NCI-H2227 treated with DMSO at 0.1 percent for 48 hours (cell line): Measurements from ENCODE around the gene HFM1.
"Not testable (repeated sequence)": the region's sequence is repeated elsewhere in the genome, so short reads cannot be mapped to it uniquely, and the experiment has no call there.

Experiments
- DNase-seq: peaks from one replicate; lab custom pipeline; 2025; lab: John Stamatoyannopoulos, UW

Gene HFM1

GRCh38 chr1:91404151-91405012 lies at the start of gene HFM1:
Gene HFM1 (minus strand): TSS chr1:91404837. CDS start chr1:91401082, 3,755 bp downstream.
- DNase-seq = peak; percentile 94

DNA sequence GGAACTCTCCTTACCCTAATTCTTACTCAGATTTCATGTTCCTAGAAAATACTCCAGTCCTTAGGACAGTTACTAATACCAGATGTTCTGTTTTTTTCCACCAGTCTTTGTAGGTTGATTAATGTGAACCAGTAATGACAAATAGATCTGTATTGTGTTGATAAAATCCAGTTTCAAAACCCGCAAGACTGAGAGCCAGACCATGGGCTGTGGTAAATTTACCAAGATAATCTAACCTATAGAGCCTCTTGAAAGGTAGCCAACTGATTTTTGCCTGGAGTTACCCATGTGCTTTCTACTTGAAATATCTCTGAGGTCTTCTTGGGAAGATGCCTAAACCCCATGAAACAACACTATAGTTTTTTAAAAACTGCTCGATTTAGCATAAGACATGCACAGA lies 49.5 kb upstream of the HFM1 start:
- no peak for DNase-seq

GRCh38 chr1:91450260-91450659 lies 45.6 kb upstream of the HFM1 start:
- no peak for DNase-seq

- DNase-seq = not testable (repeated sequence)
Measured at GRCh38 chr1:91447782-91448181, 43.1 kb upstream of the HFM1 start.

DNA sequence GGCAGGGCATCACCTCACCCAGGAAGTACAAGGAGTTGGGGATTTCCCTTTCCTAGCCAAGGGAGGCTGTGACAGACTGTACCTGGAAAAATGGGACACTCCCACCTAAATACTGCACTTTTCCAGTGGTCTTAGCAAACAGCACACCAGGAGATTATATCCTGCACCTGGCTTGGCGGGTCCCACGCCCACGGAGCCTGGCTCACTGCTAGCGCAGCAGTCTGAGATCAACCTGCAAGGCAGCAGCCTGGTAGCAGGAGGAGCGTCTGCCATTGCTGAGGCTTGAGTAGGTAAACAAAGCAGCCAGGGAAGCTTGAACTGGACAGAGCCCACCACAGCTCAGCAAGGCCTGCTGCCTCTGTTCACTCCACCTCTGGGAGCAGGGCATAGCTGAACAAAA lies 37.3 kb upstream of the HFM1 start:
- not testable (repeated sequence) for DNase-seq

GRCh38 chr1:91440847-91441246 lies 36.2 kb upstream of the HFM1 start:
- DNase-seq = no peak

DNA sequence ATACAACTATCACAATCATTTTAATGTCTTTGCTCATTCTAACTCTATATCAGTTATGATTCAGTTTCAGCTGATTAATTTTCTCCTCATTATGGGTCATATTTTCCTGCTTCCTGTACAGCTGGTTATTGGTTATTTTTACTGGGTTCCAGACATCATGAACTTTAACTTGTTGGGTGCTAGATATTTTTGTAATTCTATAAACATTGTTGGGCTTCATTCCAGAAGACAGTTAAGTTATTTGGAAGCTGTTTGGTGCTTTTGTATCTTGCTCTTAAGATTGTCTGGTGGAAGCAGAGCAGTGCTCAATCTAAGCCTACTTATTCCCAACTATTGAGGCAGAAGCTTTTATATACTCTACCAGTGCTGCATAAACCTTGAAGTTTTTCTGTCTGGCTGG lies 34.4 kb upstream of the HFM1 start:
- no peak for DNase-seq

GRCh38 chr1:91428182-91428798 lies 23.7 kb upstream of the HFM1 start:
- DNase-seq = peak; percentile 61

- no peak for DNase-seq
Measured at GRCh38 chr1:91427741-91428140, 23.1 kb upstream of the HFM1 start.

DNA sequence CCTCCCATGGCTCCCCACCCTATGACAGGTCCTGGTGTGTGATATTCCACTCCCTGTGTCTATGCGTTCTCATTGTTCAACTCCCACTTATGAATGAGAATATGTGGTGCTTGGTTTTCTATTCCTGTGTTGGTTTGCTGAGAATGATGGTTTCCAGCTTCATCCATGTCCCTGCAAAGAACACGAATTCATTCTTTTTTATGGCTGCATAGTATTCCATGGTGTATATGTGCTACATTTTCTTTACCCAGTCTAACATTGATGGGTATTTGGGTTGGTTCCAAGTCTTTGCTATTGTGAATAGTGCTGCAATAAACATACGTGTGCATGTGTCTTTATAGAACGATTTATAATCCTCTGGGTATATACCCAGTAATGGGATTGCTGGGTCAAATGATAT lies 17.9 kb upstream of the HFM1 start:
- DNase-seq = not testable (repeated sequence)

DNA sequence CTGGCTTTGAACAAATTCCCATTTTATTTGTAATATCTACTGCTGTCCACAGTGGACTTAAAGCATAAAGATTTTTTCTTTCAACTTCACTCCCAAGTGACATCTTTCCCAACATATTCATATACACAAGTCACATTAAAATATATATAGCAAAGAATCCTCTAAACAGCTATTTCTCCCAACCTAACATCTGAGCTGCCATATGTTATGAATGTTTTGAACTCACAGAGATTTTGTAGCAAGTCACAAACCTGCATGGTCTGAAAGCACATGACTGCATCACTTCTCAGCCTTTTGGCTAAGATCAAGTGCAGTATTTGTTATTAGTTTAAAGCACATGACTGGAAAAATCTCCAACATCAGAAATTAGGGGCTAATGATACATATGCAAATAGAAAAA lies 7.7 kb upstream of the HFM1 start:
- no peak for DNase-seq

DNA sequence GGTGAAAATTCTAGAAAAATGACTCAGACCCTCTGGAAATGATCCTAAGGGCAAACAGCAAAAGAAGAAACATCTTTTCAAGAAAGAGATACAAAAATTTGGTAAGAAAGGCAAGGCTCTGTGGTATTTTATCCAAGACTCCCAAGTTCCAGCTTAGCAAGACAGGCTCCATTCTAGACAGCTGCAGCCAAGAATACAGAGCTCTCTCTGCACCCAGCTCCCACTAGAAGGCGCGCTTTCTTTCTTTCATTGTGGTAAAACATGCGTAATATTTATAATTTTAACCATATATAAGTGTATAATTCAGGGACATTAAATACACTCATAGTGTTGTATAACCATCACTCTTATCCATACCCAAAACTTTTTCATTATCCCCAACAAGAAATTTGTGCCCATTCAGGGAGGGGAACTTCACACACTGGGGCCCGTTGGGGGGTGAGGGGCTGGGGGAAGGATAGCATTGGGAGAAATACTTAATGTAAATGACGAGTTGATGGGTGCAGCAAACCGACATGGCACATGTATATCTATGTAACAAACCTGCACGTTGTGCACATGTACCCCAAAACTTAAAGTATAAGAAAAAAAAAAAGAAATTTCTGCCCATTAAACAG lies 2.2 kb upstream of the HFM1 start:
- no peak for DNase-seq

GRCh38 chr1:91402023-91402422 lies 2.6 kb downstream of the HFM1 start:
- DNase-seq = peak; percentile 50

GRCh38 chr1:91400133-91400725 lies 4.4 kb downstream of the HFM1 start:
- DNase-seq = no peak

- DNase-seq = no peak
Measured at GRCh38 chr1:91398291-91398690, 6.3 kb downstream of the HFM1 start.

DNA sequence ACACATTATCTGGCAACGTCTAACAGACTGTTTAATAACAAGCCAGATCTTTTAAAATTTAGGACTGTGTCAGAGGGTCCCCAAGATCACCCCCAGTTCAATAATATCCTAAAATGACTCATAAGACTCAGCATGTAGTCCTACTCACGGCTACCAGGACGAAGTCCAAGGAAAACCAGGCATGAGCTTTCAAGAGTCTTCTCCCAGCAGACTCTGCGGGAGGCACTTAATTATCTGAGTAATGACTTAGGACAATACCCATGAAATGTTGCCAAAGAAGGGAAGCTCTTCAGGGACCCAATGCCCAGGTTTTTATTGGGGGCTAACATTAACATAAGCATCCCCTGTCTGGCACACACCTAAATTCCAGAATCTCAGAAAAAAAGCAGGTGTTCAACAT lies 7.0 kb downstream of the HFM1 start:
- DNase-seq = no peak

DNA sequence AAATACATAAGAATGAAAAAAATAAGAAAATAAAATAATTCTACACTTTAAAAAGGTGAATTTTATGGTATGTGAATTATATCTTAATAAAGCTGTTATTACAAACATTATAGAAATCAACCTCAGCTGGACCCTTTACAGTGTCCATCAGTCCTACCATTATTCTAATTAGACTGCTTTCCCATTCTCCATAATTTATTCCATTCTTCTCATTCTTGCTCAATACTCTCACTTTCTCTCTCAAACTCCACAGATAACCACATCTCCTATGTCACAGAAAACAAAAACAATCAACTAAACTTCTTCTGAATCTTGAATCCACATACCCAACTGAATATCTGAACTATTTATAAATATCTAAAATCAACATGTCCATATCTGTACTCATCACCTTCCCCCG lies 11.6 kb downstream of the HFM1 start:
- no peak for DNase-seq

DNA sequence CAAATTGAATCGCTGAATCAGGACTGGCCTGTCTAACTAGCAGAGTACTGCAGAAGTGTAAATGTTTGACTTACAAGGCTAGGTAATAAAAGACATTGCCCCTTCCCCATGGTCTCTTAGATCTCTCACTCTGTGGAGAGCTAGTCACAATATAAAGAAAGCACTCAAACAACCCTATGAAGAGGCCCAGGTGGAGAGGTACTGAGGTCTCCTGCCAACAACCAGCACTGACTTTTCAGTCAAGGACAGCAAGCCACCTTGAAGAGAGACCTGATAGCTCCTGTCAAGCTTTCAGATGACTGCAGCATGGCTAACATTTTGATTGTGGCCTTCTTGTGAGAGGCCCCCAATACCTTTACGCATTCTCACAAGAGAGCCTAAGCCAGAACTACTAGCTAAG lies 18.5 kb downstream of the HFM1 start:
- no peak for DNase-seq

DNA sequence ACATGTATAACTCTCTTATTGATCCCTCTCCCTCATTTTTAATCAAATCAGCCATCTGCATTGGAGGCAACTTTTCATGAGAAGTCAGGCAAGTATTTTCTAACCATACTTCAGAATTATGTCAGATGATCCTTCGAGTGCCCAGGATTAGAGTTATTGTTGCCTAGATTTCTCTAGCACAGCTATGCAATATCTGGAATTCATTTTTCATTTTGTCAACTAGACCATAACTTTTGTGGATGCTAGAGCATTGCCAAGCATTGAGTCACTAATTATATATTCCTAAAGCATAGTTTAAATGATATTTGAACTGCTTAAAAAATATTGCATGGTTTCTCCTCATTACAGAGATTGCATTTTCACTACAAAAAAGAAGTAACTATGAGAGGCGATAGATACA lies 21.2 kb downstream of the HFM1 start:
- DNase-seq = no peak

DNA sequence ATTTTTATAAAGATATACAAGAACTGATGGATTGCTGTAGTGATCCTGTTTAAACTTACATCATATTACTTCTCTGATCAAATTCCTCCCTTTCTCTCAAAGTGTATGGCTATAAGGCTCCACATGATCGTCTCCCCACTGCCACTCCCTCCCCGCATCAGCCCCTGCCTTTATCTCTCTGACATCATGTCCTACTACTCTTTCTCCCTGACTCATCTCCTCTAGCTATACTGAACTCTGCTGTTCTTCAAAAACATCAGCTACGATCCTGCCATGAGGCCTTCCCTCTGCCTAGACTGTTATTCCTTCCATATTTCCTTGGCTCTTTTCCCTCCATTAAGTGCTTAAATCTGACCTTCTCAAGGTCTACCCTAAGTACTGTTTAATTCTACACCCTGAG lies 22.8 kb downstream of the HFM1 start:
- peak; percentile 16 for DNase-seq

DNA sequence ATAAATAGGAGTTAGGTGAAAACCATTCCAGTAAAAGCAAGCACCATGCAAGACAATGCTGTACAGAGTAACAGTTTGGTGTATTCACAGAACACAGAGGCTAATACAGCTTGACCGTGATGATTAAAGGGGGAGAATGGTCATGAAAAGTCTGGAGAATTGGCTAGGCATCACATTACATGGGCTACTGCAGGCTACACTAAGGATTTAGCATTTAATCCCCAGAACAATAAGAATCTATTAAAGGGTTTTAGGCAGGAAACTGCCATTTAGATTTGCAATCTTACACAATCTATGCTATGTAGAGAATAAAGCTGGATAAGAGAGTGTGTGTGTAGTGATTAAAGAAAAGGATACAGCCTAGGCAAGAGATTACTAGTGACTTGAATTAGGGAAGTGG lies 30.6 kb downstream of the HFM1 start:
- DNase-seq = no peak

- not testable (repeated sequence) for DNase-seq
Measured at GRCh38 chr1:91372230-91372629, 32.4 kb downstream of the HFM1 start.

- no peak for DNase-seq
Measured at GRCh38 chr1:91349524-91349923, 55.1 kb downstream of the HFM1 start.
